K562 (cell line): ENCODE results near the gene FBN3. TPM values are rescaled to one million over a fixed set of nuclear protein-coding genes. Genes with fewer than 3 reads are reported as not detected.

Experiments
- ATAC-seq: fragments of 200-7000 bp; cut with Tn5 transposase; 3 replicates; pipeline ENCODE4 v1.9.1; 2020; ENCODE audit warnings: moderate library complexity
- BruUV-seq: library from RNA; stranded (reverse); fragments of 400-500 nt; replicated peaks from 2 replicates; lab custom pipeline; 2021; lab: Mats Ljungman, UMichigan
- CTCF ChIA-PET: fragments of 300-600 bp; formaldehyde crosslinking; extraction: SDS; loops from one replicate; lab custom pipeline; 2021; ENCODE audit warnings: low intra/inter-chr PET ratio; lab: Yijun Ruan, JAX
- POLR2A ChIA-PET: fragments of 300-600, 350-650 bp; sonication (Branson Sonifier 250); formaldehyde crosslinking; extraction: SDS; loops from one replicate; lab custom pipeline; 2021; ENCODE audit warnings: antibody characterized with exemption, inconsistent platforms; lab: Yijun Ruan, JAX
- DNase-seq, 4 experiments: peaks; one replicate each; pipeline versions ENCODE4 v3.0.0 to v3.0.0-alpha.2; 2011 to 2018; ENCODE audit warnings: low spot score in 3 of 4, mixed read lengths in 3 of 4; ENCODE audit errors: extremely low read depth in 1 of 4
- FAIRE-seq: peaks from 2 replicates; lab custom pipeline; 2011; peaks lifted over from hg19 to GRCh38; lab: Jason Lieb, UNC
- H2AFZ ChIP-seq: 2 replicates; pipeline ENCODE4 v1.6.0; 2011; ENCODE audit warnings: low read depth, low read length, control low read depth, inconsistent platforms
- H3K27ac ChIP-seq: fragments of 200-600 bp; 3 replicates; pipeline ENCODE4 v1.8.0; 2011; ENCODE audit warnings: low read depth, mild to moderate bottlenecking, control low read depth, inconsistent platforms, low read length, moderate library complexity, mixed read lengths; ENCODE audit errors: extremely low read depth
- H3K27me3 ChIP-seq, 2 experiments: fragments of 300-600 bp in 1 of 2; 2 replicates in 1 of 2; 3 replicates in 1 of 2; pipeline versions ENCODE4 v1.6.0 to v1.8.0; 2011; ENCODE audit warnings: inconsistent platforms in 2 of 2, low read length in 2 of 2, mild to moderate bottlenecking in 1 of 2, mixed read lengths in 1 of 2, moderate library complexity in 1 of 2; ENCODE audit not compliant: control insufficient read depth in 2 of 2, insufficient read depth in 2 of 2
- H3K36me3 ChIP-seq: fragments of 300-600 bp; 3 replicates; pipeline ENCODE4 v1.8.0; 2011; ENCODE audit warnings: mild to moderate bottlenecking, low read length, inconsistent platforms; ENCODE audit not compliant: control insufficient read depth, insufficient read depth
- H3K4me1 ChIP-seq, 2 experiments: fragments of 200-600 bp in 1 of 2; replicated peaks in 1 of 2; 2 replicates in 1 of 2; 3 replicates in 1 of 2; pipeline versions ENCODE4 v1.5.1 to v1.8.0; 2011; ENCODE audit warnings: inconsistent platforms in 2 of 2, low read length in 2 of 2, mild to moderate bottlenecking in 1 of 2, mixed read lengths in 1 of 2, moderate library complexity in 1 of 2; ENCODE audit not compliant: control insufficient read depth in 2 of 2, insufficient read depth in 2 of 2
- H3K4me2 ChIP-seq: 2 replicates; pipeline ENCODE4 v1.6.1; 2011; ENCODE audit warnings: low read length, control low read depth, inconsistent platforms, mixed read lengths; ENCODE audit not compliant: insufficient read depth
- H3K4me3 ChIP-seq: fragments of 200-600 bp; sonication (generic), shearing (Covaris generic); 2 replicates; pipeline ENCODE4 v1.5.1; 2016; ENCODE audit warnings: control low read depth, inconsistent platforms
- H3K79me2 ChIP-seq: fragments of 200-600 bp; 3 replicates; pipeline ENCODE4 v1.8.0; 2011; ENCODE audit warnings: low read length, inconsistent platforms; ENCODE audit not compliant: control insufficient read depth, insufficient read depth
- H3K9ac ChIP-seq, 2 experiments: 2 replicates each; pipeline versions ENCODE4 v1.6.0 to v1.6.1; 2011; ENCODE audit warnings: low read depth in 2 of 2, low read length in 2 of 2, control low read depth in 1 of 2, inconsistent platforms in 1 of 2, mild to moderate bottlenecking in 1 of 2, mixed read lengths in 1 of 2; ENCODE audit not compliant: insufficient read depth in 1 of 2
- H3K9me1 ChIP-seq: one replicate; pipeline ENCODE4 v1.6.0; 2011; ENCODE audit warnings: inconsistent platforms, mild to moderate bottlenecking, low read length, moderate library complexity; ENCODE audit not compliant: control insufficient read depth, insufficient read depth
- H3K9me3 ChIP-seq: replicated peaks from 2 replicates; pipeline ENCODE4 v1.5.1; 2011; ENCODE audit warnings: low read depth, low read length, inconsistent platforms; ENCODE audit not compliant: control insufficient read depth, insufficient read depth
- H4K20me1 ChIP-seq: replicated peaks from 2 replicates; pipeline ENCODE4 v1.6.1; 2011; ENCODE audit warnings: low read length, inconsistent platforms, mixed read lengths; ENCODE audit not compliant: control insufficient read depth, insufficient read depth
- ESRRB ChIP-seq: fragments of 250-450 bp; sonication (Bioruptor Pico); IDR thresholded peaks from 2 replicates; pipeline ENCODE4 v1.5.0; 2020; ENCODE audit warnings: mild to moderate bottlenecking, moderate library complexity, borderline replicate concordance
- GABPA ChIP-seq: fragments of 200-800 bp; sonication (Bioruptor generic); conservative IDR thresholded peaks from 2 replicates; pipeline ENCODE4 v1.6.1; 2016; ENCODE audit warnings: low read depth, missing genetic modification characterization, missing compliant biosample characterization
- HMGN3 ChIP-seq: IDR thresholded peaks from 2 replicates; pipeline ENCODE4 v1.6.1; 2011; ENCODE audit warnings: borderline replicate concordance, low read depth, mild to moderate bottlenecking, mixed read lengths, low read length; ENCODE audit not compliant: insufficient read length; ENCODE audit errors: extremely low read depth
- LCOR ChIP-seq: sonication (generic); formaldehyde crosslinking; IDR thresholded peaks from 2 replicates; pipeline ENCODE4 v1.8.0; 2022; ENCODE audit warnings: mild to moderate bottlenecking, missing genetic modification reagents
- MAZ ChIP-seq, 2 experiments: fragments of 450-650 bp in 1 of 2; sonication (generic) in 1 of 2; formaldehyde crosslinking; IDR thresholded peaks in 1 of 2; conservative IDR thresholded peaks in 1 of 2; 2 replicates each; pipeline versions ENCODE4 v1.4.0 to v1.5.0; 2020; ENCODE audit warnings: mild to moderate bottlenecking in 1 of 2, missing genetic modification reagents in 1 of 2
- PCBP1 ChIP-seq: fragments of 200-400 bp; formaldehyde crosslinking; IDR thresholded peaks from 2 replicates; pipeline ENCODE4 v1.6.1; 2018; ENCODE audit warnings: mild to moderate bottlenecking, low read depth, low read length; ENCODE audit not compliant: poor library complexity, severe bottlenecking
- PML ChIP-seq: IDR thresholded peaks from 2 replicates; pipeline ENCODE4 v1.6.1; 2012; ENCODE audit warnings: low read length, inconsistent platforms
- POLR3G ChIP-seq: IDR thresholded peaks from 2 replicates; pipeline ENCODE4 v1.6.1; 2011; ENCODE audit not compliant: insufficient read length, insufficient replicate concordance; ENCODE audit errors: extremely low read depth
- SNRNP70 ChIP-seq: fragments of 200-400 bp; formaldehyde crosslinking; optimal IDR thresholded peaks from 2 replicates; pipeline ENCODE3; 2017; ENCODE audit warnings: low read depth, low read length
- TAF1 ChIP-seq: IDR thresholded peaks from 2 replicates; pipeline ENCODE4 v1.6.1; 2011; ENCODE audit warnings: mild to moderate bottlenecking, low read length, moderate library complexity; ENCODE audit not compliant: insufficient read depth, control insufficient read depth, severe bottlenecking; ENCODE audit errors: extremely low read depth
- TARDBP ChIP-seq: fragments of 450-650 bp; IDR thresholded peaks from 2 replicates; pipeline ENCODE4 v1.6.1; 2016
- ZNF764 ChIP-seq: fragments of 250-450 bp; sonication (Bioruptor Pico); IDR thresholded peaks from 2 replicates; pipeline ENCODE4 v1.4.0; 2020; ENCODE audit warnings: low read depth, mild to moderate bottlenecking, moderate library complexity
- WGBS: fragments of 100-300 bp; shearing (Covaris generic); methylation state at CpG from one replicate; pipeline ENCODE4 v1.1.6; 2016; ENCODE audit warnings: low coverage, mixed read lengths; ENCODE audit not compliant: insufficient coverage; ENCODE audit errors: missing lambda C conversion rate; 5-methylcytosine and 5-hydroxymethylcytosine counted together
- in situ Hi-C: fragments of 300-500 bp; cut with MboI; formaldehyde crosslinking; loops from 4 replicates; pipeline ENCODE4 v1.15.0; 2018; ENCODE audit warnings: inconsistent platforms, mixed read lengths
- intact Hi-C: fragments of 100-400 bp; cut with micrococcal nuclease; formaldehyde crosslinking; loops from 2 replicates; pipeline ENCODE4 v1.14.2; 2022
- polyA plus RNA-seq, 8 experiments: library from polyadenylated mRNA; depleted of rRNA in 4 of 8; stranded (reverse) in 5 of 8; unstranded in 3 of 8; fragments of >200 nt; fragmentation: Nextera tagmentation in 2 of 8; fragmentation: Illumina TruSeq in 1 of 8; extraction: Ambion mirVana in 2 of 8; extraction: Trizol in 1 of 8; gene quantifications; 2 replicates each; pipeline versions ENCODE4 v1.2.1 to v1.2.3, GENCODE V29; 2011 to 2014; ENCODE audit warnings: inconsistent platforms in 1 of 8, missing spikeins in 1 of 8
- total RNA-seq, 7 experiments: library from RNA; depleted of rRNA in 6 of 7; stranded (reverse); fragments of >200 nt in 6 of 7; fragmentation: Illumina TruSeq in 2 of 7; extraction: Trizol in 2 of 7; gene quantifications; 2 replicates each; pipeline versions ENCODE4 v1.2.1 to v1.2.3, GENCODE V29; 2011 to 2021; ENCODE audit warnings: low replicate concordance in 1 of 7
- TF ChIP-seq, protein P1 (sequence below): conservative IDR thresholded peaks from 2 replicates; pipeline ENCODE4 v1.6.1; 2011; ENCODE audit warnings: low read depth, mild to moderate bottlenecking, low read length; ENCODE audit not compliant: control insufficient read depth
- TF ChIP-seq, protein P2 (sequence below): fragments of 250-450 bp; sonication (Bioruptor Pico); IDR thresholded peaks from 2 replicates; pipeline ENCODE4 v1.9.0; 2021; ENCODE audit warnings: mild to moderate bottlenecking, inconsistent platforms

Gene FBN3
- total and polyA plus RNA-seq, 9 of the 15 experiments (the other 6 are each of a cell fraction or from before 2014, with no cell fraction given) = under 0.01 to 0.29 (median 0.01) TPM; not detected in 4

DNA sequence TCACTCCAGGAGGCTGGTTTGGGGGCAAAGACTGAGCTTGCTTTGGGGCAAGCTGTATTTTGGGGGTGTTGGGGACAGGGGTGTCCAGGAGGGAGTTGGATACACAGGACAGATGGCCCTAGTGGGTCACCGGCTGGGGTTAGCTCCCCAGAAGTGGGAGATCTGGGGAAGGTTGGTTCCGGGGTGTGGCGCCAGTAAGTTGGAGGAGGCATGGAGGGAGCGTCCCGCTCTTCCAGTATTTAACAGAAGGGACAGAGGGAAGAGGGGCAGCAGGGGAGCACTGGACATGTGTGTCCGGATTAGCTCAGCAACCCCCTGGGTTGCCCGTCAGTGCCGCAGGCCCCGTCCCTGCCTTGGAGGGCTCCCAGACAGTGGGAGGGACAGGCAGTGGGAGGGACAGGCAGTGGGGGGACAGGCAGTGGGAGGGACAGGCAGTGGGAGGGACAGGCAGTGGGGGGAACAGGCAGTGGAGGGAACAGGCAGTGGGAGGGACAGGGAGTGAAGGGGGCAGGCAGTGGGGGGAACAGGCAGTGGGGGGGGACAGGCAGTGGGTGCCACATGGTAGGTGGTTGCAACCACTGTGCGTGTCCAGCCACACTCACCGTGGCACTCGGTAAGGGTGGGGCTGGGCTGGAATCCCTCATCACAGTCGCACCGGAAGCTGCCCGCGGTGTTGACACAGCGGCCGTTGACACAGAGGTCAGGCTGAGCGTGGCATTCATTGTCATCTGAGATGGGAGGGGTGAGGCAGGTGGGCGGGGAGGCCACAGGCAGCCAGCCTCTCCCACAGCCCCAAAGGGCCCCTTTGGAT lies 63.6 kb downstream of the FBN3 start (continued):
- peak; percentile 50 to 79; a peak in 3 of 4 replicates for TF ChIP-seq MAZ (CRISPR knock-in tag; conservative IDR thresholded peaks at IDR 0.05 in 1 of 2, IDR thresholded peaks at IDR 0.05 in 1 of 2)
- peak; percentile 81 for TF ChIP-seq HMGN3
- peak; percentile 80 for TF ChIP-seq GABPA (tag)
- TF ChIP-seq POLR3G = no peak
- TF ChIP-seq SNRNP70 = no peak
- TF ChIP-seq ESRRB (CRISPR knock-in tag) = no peak
- no peak for TF ChIP-seq TAF1
- TF ChIP-seq, all 486 proteins: peak for 71

DNA sequence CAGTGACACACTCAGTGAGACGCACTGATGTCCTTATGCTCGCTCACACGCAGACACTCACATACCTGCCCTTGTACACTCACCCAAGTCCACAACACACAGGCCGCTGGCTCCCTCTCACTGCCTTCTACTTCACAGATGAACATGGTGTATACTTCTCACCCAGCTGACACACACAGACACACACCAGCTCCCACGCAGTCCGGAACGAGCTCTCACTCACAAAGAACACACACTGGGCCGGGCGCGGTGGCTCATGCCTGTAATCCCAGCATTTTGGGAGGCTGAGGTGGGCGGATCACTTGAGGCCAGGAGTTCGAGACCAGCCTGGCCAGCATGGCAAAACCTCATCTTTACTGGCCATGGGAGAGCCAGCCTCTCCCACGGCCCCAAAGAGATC lies 65.2 kb downstream of the FBN3 start:
- Histone ChIP-seq H4K20me1 (no peaks in the 10 kb centered on the region), H3K4me3 (no peak overlapping the region), H3K27me3 (no peaks in the 10 kb centered on the region), H3K27ac (no peak overlapping the region; the same call in 2 of the 3 replicates), H3K9me1 (no peaks in the 10 kb centered on the region), H3K79me2 (no peaks in the 10 kb centered on the region), H2AFZ (0 out of 2 replicates have a peak overlapping the region, but pooled peaks have one; percentile 3), H3K9ac (peak overlapping the region in 1 of 2 experiments; percentile 31; a peak in 2 of 4 replicates), H3K9me3 (no peaks in the 10 kb centered on the region), H3K36me3 (no peaks in the 10 kb centered on the region), H3K4me2 (no peak overlapping the region), H3K4me1 (peaks cover 15 to 44% of the 10 kb centered on the region in 2 experiments)
- ChIA-PET POLR2A (no interaction called here), CTCF (interaction anchor here (0.5 kb wide), 1 partner anchor 1251 kb away, joined by 3 read pairs; no protein-coding TSS in a partner anchor)
- no TSS peak for BruUV-seq
- in situ Hi-C loops (no loop called here), intact Hi-C loops (no loop called here)
- ATAC-seq (no peak), DNase-seq (no peak), FAIRE-seq (no peak)
- WGBS = 72% methylated on average over 12 of the region's 13 CpGs
- TF ChIP-seq ZNF764 (CRISPR knock-in tag) (no peak), PCBP1 (no peak), TARDBP (no peak), LCOR (CRISPR knock-in tag) (no peak), PML (no peak)
- TF ChIP-seq, protein P1, sequence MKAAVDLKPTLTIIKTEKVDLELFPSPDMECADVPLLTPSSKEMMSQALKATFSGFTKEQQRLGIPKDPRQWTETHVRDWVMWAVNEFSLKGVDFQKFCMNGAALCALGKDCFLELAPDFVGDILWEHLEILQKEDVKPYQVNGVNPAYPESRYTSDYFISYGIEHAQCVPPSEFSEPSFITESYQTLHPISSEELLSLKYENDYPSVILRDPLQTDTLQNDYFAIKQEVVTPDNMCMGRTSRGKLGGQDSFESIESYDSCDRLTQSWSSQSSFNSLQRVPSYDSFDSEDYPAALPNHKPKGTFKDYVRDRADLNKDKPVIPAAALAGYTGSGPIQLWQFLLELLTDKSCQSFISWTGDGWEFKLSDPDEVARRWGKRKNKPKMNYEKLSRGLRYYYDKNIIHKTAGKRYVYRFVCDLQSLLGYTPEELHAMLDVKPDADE = no peak
- TF ChIP-seq, protein P2, sequence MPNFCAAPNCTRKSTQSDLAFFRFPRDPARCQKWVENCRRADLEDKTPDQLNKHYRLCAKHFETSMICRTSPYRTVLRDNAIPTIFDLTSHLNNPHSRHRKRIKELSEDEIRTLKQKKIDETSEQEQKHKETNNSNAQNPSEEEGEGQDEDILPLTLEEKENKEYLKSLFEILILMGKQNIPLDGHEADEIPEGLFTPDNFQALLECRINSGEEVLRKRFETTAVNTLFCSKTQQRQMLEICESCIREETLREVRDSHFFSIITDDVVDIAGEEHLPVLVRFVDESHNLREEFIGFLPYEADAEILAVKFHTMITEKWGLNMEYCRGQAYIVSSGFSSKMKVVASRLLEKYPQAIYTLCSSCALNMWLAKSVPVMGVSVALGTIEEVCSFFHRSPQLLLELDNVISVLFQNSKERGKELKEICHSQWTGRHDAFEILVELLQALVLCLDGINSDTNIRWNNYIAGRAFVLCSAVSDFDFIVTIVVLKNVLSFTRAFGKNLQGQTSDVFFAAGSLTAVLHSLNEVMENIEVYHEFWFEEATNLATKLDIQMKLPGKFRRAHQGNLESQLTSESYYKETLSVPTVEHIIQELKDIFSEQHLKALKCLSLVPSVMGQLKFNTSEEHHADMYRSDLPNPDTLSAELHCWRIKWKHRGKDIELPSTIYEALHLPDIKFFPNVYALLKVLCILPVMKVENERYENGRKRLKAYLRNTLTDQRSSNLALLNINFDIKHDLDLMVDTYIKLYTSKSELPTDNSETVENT = no peak
